Measurements from ENCODE around the gene ST7L.
"Not testable (repeated sequence)": the region's sequence is repeated elsewhere in the genome, so short reads cannot be mapped to it uniquely, and the experiment has no call there.

ST7L gene

GRCh38 chr1:112643080-112643479 is 24.1 kb upstream of the ST7L start:
- no peak for ATAC-seq
- TF ChIP-seq PATZ1 (CRISPR knock-in tag; IDR thresholded peaks at IDR 0.05; ENCODE audit: borderline replicate concordance) (no peak), ZFP30 (CRISPR knock-in tag; IDR thresholded peaks at IDR 0.05) (no peak), ESRRG (CRISPR knock-in tag; IDR thresholded peaks at IDR 0.05) (no peak), TSHZ2 (CRISPR knock-in tag; IDR thresholded peaks at IDR 0.05) (no peak), OSR1 (CRISPR knock-in tag; IDR thresholded peaks at IDR 0.05) (no peak), ZNF70 (CRISPR knock-in tag; IDR thresholded peaks at IDR 0.05) (no peak), ZC3H10 (CRISPR knock-in tag; IDR thresholded peaks at IDR 0.05) (no peak), ZNF565 (CRISPR knock-in tag; conservative IDR thresholded peaks at IDR 0.05; ENCODE audit: low read depth) (no peak), CSRNP3 (CRISPR knock-in tag; IDR thresholded peaks at IDR 0.05) (no peak), BACH2 (CRISPR knock-in tag; IDR thresholded peaks at IDR 0.05; ENCODE audit: borderline replicate concordance) (no peak), PPARA (CRISPR knock-in tag; IDR thresholded peaks at IDR 0.05; ENCODE audit: borderline replicate concordance) (no peak), ZNF8 (CRISPR knock-in tag; IDR thresholded peaks at IDR 0.05) (no peak), TOX (CRISPR knock-in tag; IDR thresholded peaks at IDR 0.05; ENCODE audit: borderline replicate concordance) (no peak)
- TF ChIP-seq, protein P1, sequence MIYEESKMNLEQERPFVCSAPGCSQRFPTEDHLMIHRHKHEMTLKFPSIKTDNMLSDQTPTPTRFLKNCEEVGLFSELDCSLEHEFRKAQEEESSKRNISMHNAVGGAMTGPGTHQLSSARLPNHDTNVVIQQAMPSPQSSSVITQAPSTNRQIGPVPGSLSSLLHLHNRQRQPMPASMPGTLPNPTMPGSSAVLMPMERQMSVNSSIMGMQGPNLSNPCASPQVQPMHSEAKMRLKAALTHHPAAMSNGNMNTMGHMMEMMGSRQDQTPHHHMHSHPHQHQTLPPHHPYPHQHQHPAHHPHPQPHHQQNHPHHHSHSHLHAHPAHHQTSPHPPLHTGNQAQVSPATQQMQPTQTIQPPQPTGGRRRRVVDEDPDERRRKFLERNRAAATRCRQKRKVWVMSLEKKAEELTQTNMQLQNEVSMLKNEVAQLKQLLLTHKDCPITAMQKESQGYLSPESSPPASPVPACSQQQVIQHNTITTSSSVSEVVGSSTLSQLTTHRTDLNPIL (CRISPR knock-in tag; IDR thresholded peaks at IDR 0.05; ENCODE audit: low read depth), result no peak

- ATAC-seq, result not testable (repeated sequence)
Measured at GRCh38 chr1:112640437-112640836, 21.5 kb upstream of the ST7L start.

GRCh38 chr1:112638110-112638428 is 19.1 kb upstream of the ST7L start:
- no peak for ATAC-seq
- TF ChIP-seq TSHZ2 (CRISPR knock-in tag; IDR thresholded peaks at IDR 0.05) (no peak), BACH2 (CRISPR knock-in tag; IDR thresholded peaks at IDR 0.05; ENCODE audit: borderline replicate concordance) (no peak), ARNTL (CRISPR knock-in tag; IDR thresholded peaks at IDR 0.05; ENCODE audit: borderline replicate concordance, low read depth) (no peak), ZNF8 (CRISPR knock-in tag; IDR thresholded peaks at IDR 0.05) (no peak), ZNF565 (CRISPR knock-in tag; conservative IDR thresholded peaks at IDR 0.05; ENCODE audit: low read depth) (no peak), ZFP30 (CRISPR knock-in tag; IDR thresholded peaks at IDR 0.05) (no peak), CSRNP3 (CRISPR knock-in tag; IDR thresholded peaks at IDR 0.05) (no peak), ISL1 (CRISPR knock-in tag; IDR thresholded peaks at IDR 0.05) (no peak), PATZ1 (CRISPR knock-in tag; IDR thresholded peaks at IDR 0.05; ENCODE audit: borderline replicate concordance) (no peak), ESRRG (CRISPR knock-in tag; IDR thresholded peaks at IDR 0.05) (no peak), RARB (CRISPR knock-in tag; IDR thresholded peaks at IDR 0.05) (no peak)
- TF ChIP-seq, protein P1 (CRISPR knock-in tag; IDR thresholded peaks at IDR 0.05; ENCODE audit: low read depth), result no peak

Measured in SK-N-SH treated with all-trans-retinoic acid at 6 μM for 48 hours (cell line).